ENCODE data around the gene TYW1B.
"Not testable (repeated sequence)": the region's sequence is repeated elsewhere in the genome, so short reads cannot be mapped to it uniquely, and the experiment has no call there.

TYW1B gene

GRCh38 chr7:72618435-72619180 lies 209.4 kb downstream of the TYW1B start:
- not testable (repeated sequence) for DNase-seq

GRCh38 chr7:72609761-72610160 lies 218.2 kb downstream of the TYW1B start:
- not testable (repeated sequence) for DNase-seq

- DNase-seq = not testable (repeated sequence)
Observed at GRCh38 chr7:72607988-72608387, 220.0 kb downstream of the TYW1B start.

- DNase-seq = not testable (repeated sequence)
Observed at GRCh38 chr7:72605863-72606431, 222.1 kb downstream of the TYW1B start.

GRCh38 chr7:72604771-72605611 lies 223.0 kb downstream of the TYW1B start:
- not testable (repeated sequence) for DNase-seq

- not testable (repeated sequence) for DNase-seq
Observed at GRCh38 chr7:72603476-72603875, 224.5 kb downstream of the TYW1B start.

GRCh38 chr7:72603073-72603472 lies 224.9 kb downstream of the TYW1B start:
- DNase-seq = no peak

- DNase-seq = not testable (repeated sequence)
Observed at GRCh38 chr7:72601683-72602082, 226.3 kb downstream of the TYW1B start.

- DNase-seq = not testable (repeated sequence)
Observed at GRCh38 chr7:72590023-72590422, 238.0 kb downstream of the TYW1B start.

- not testable (repeated sequence) for DNase-seq
Observed at GRCh38 chr7:72587267-72587666, 240.7 kb downstream of the TYW1B start.

- not testable (repeated sequence) for DNase-seq
Observed at GRCh38 chr7:72584576-72584975, 243.4 kb downstream of the TYW1B start.

- not testable (repeated sequence) for DNase-seq
Observed at GRCh38 chr7:72583620-72584361, 244.2 kb downstream of the TYW1B start.

- DNase-seq = peak; percentile 27
Observed at GRCh38 chr7:72580142-72580770, 247.7 kb downstream of the TYW1B start.

GRCh38 chr7:72577107-72577506 lies 250.9 kb downstream of the TYW1B start:
- no peak for DNase-seq

- not testable (repeated sequence) for DNase-seq
Observed at GRCh38 chr7:72561988-72562387, 266.0 kb downstream of the TYW1B start.

GRCh38 chr7:72559546-72559945 lies 268.5 kb downstream of the TYW1B start:
- DNase-seq = not testable (repeated sequence)

- not testable (repeated sequence) for DNase-seq
Observed at GRCh38 chr7:72556733-72557132, 271.3 kb downstream of the TYW1B start.

- not testable (repeated sequence) for DNase-seq
Observed at GRCh38 chr7:72555238-72555637, 272.8 kb downstream of the TYW1B start.

- not testable (repeated sequence) for DNase-seq
Observed at GRCh38 chr7:72554401-72554800, 273.6 kb downstream of the TYW1B start.

GRCh38 chr7:72550454-72550853 lies 277.5 kb downstream of the TYW1B start:
- not testable (repeated sequence) for DNase-seq

GRCh38 chr7:72546586-72547237 lies 281.3 kb downstream of the TYW1B start:
- not testable (repeated sequence) for DNase-seq

GRCh38 chr7:72544531-72544930 lies 283.5 kb downstream of the TYW1B start:
- not testable (repeated sequence) for DNase-seq

Measured in NCI-H82 (cell line).